Measurements from ENCODE around the gene CENPS. TPM values are rescaled to one million over a fixed set of nuclear protein-coding genes. Genes with fewer than 3 reads are reported as not detected.

CENPS gene
- total and polyA plus RNA-seq, 9 of the 15 experiments (the other 6 are each of a cell fraction or from before 2014, with no cell fraction given): 10.2 to 36.0 (median 26.0) TPM

DNA sequence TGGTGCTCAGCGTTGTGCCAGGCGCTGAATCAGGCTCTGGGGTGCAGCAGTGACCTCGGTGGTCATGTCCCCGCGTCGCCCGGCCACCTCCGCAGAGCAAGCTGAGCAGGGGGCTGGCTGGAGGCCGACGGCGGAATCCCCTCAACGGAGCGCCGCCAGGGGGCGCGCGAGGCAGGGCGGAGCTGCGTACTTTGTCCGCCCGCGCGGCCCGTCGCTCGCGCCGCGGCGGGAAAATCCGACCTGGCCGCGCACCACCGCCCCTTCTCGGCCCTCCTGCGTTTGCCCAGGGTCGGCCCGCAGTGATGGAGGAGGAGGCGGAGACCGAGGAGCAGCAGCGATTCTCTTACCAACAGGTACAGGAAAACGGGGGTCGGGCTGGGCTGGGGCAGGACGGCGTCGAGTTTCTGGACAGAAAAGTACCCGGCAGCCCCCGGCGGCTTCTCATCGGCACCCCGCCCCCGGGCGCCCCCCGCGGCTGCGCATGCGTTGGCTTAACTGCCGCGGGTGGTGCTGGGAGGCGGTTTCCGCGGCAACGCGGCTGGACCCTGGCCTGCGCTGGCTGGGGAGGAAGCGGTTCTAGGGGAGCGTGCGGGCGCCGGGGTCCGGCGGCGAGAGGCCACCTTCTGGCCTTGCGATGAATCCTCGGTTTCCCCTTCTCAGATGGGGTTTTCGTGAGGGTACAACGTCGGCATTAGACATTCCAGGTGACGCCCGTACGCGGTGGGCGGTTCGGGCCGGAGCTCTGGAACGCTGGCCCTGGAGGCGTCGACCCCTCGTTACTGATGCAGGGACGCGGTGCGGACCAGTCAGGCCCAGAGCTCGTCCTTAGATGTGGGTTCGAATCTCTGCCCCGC, at the start of gene CENPS (continued):
- TF ChIP-seq MED1 (CRISPR knock-in tag; IDR thresholded peaks at IDR 0.05; ENCODE audit: borderline replicate concordance): no peak
- peak; percentile 81 for TF ChIP-seq RBM22 (IDR thresholded peaks at IDR 0.05; ENCODE audit: low read depth, low read length, poor library complexity, severe bottlenecking)
- peak; percentile 30; the same call in 1 of the 2 replicates for TF ChIP-seq CHCHD3 (CRISPR knock-in tag; IDR thresholded peaks at IDR 0.05)
- TF ChIP-seq, protein P1, sequence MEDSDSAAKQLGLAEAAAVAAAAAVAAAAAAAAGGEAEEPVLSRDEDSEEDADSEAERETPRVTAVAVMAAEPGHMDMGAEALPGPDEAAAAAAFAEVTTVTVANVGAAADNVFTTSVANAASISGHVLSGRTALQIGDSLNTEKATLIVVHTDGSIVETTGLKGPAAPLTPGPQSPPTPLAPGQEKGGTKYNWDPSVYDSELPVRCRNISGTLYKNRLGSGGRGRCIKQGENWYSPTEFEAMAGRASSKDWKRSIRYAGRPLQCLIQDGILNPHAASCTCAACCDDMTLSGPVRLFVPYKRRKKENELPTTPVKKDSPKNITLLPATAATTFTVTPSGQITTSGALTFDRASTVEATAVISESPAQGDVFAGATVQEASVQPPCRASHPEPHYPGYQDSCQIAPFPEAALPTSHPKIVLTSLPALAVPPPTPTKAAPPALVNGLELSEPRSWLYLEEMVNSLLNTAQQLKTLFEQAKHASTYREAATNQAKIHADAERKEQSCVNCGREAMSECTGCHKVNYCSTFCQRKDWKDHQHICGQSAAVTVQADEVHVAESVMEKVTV (CRISPR knock-in tag; IDR thresholded peaks at IDR 0.05): peak; percentile 92
- TF ChIP-seq PRPF4 (IDR thresholded peaks at IDR 0.05; ENCODE audit: insufficient read depth, low read depth, low read length, poor library complexity, severe bottlenecking): peak; percentile 71
- TF ChIP-seq ESRRA (IDR thresholded peaks at IDR 0.05; ENCODE audit: borderline replicate concordance, low read depth): peak; percentile 81
- peak; percentile 88 for TF ChIP-seq LCOR (CRISPR knock-in tag; IDR thresholded peaks at IDR 0.05)
- TF ChIP-seq ILK (tag; IDR thresholded peaks at IDR 0.05; ENCODE audit: borderline replicate concordance, low read depth): no peak
- peak; percentile 96 to 97 (median 97) for TF ChIP-seq CTCF (IDR thresholded peaks at IDR 0.05 in 2 of 3, conservative IDR thresholded peaks at IDR 0.05 in 1 of 3; ENCODE audit: insufficient read depth in 2 of 3, low read depth in 1 of 3, low read length in 3 of 3)
- no peak for TF ChIP-seq KHSRP (IDR thresholded peaks at IDR 0.05)
- peak; percentile 96 for TF ChIP-seq FIP1L1 (IDR thresholded peaks at IDR 0.05; ENCODE audit: low read depth, low read length, poor library complexity, severe bottlenecking)
- peak; percentile 89 for TF ChIP-seq NUFIP1 (IDR thresholded peaks at IDR 0.05; ENCODE audit: partially characterized antibody)
- TF ChIP-seq ZNF184 (CRISPR knock-in tag; IDR thresholded peaks at IDR 0.05): no peak
- TF ChIP-seq MTF1 (CRISPR knock-in tag; IDR thresholded peaks at IDR 0.05; ENCODE audit: borderline replicate concordance): no peak
- peak; percentile 5; the same call in 1 of the 2 replicates for TF ChIP-seq ETV1 (tag; conservative IDR thresholded peaks at IDR 0.05; ENCODE audit: low read depth)
- no peak for TF ChIP-seq CEBPB (tag; IDR thresholded peaks at IDR 0.05)
- TF ChIP-seq KAT8 (IDR thresholded peaks at IDR 0.05; ENCODE audit: low read depth): no peak
- peak; percentile 81 for TF ChIP-seq ZFX (CRISPR knock-in tag; IDR thresholded peaks at IDR 0.05)
- TF ChIP-seq DLX4 (CRISPR knock-in tag; IDR thresholded peaks at IDR 0.05): no peak
- TF ChIP-seq ZNF589 (CRISPR knock-in tag; IDR thresholded peaks at IDR 0.05; ENCODE audit: low read depth): peak; percentile 78; the same call in 1 of the 2 replicates
- TF ChIP-seq RAD51 (IDR thresholded peaks at IDR 0.05; ENCODE audit: borderline replicate concordance, low read depth): no peak
- TF ChIP-seq PHF21A (IDR thresholded peaks at IDR 0.05; ENCODE audit: borderline replicate concordance, low read depth): 0 out of 2 replicates have a peak, but pooled peaks have one; percentile 39
- TF ChIP-seq ZNF583 (CRISPR knock-in tag; IDR thresholded peaks at IDR 0.05): peak; percentile 71; the same call in 1 of the 2 replicates
- no peak for TF ChIP-seq MBD2 (IDR thresholded peaks at IDR 0.05; ENCODE audit: borderline replicate concordance, low read depth)
- 0 out of 2 replicates have a peak, but pooled peaks have one; percentile 11 for TF ChIP-seq ZNF354B (CRISPR knock-in tag; IDR thresholded peaks at IDR 0.05)

All from K562 (cell line).